Neural cell (in vitro differentiated cells): ENCODE results near the gene NAT9. TPM values are rescaled to one million over a fixed set of nuclear protein-coding genes. Genes with fewer than 3 reads are reported as not detected.

Experiments
- H2AFZ ChIP-seq: fragments of 200-600, 300-800 bp; sonication (generic), shearing (Covaris generic); 2 replicates; pipeline ENCODE4 v1.6.0; 2014; ENCODE audit warnings: low read depth, mild to moderate bottlenecking, antibody characterized with exemption, low read length, moderate library complexity
- H3F3A ChIP-seq: fragments of 200-600 bp; shearing (Covaris generic); 2 replicates; pipeline ENCODE4 v1.6.1; 2016; ENCODE audit warnings: mild to moderate bottlenecking, moderate library complexity, mixed read lengths, antibody characterized with exemption, low read length; ENCODE audit not compliant: insufficient read depth, poor library complexity, severe bottlenecking
- H3K27ac ChIP-seq: fragments of 200-600, 300-800 bp; sonication (generic), shearing (Covaris generic); 2 replicates; pipeline ENCODE4 v1.5.1; 2014; ENCODE audit warnings: mild to moderate bottlenecking, low read length, moderate library complexity
- H3K27me3 ChIP-seq: fragments of 300-800, 200-600 bp; sonication (generic), shearing (Covaris generic); 2 replicates; pipeline ENCODE4 v1.6.0; 2014; ENCODE audit warnings: mild to moderate bottlenecking, low read depth, low read length, moderate library complexity; ENCODE audit not compliant: insufficient read depth
- H3K36me3 ChIP-seq: fragments of 300-800, 200-600 bp; sonication (generic), shearing (Covaris generic); 2 replicates; pipeline ENCODE4 v1.5.1; 2014; ENCODE audit warnings: mild to moderate bottlenecking, antibody characterized with exemption, low read length, moderate library complexity; ENCODE audit not compliant: insufficient read depth
- H3K4me2 ChIP-seq: fragments of 300-800, 200-600 bp; sonication (generic), shearing (Covaris generic); 2 replicates; pipeline ENCODE4 v1.6.0; 2014; ENCODE audit warnings: mild to moderate bottlenecking, low read length
- H3K4me3 ChIP-seq: fragments of 300-800, 200-600 bp; sonication (generic), shearing (Covaris generic); 2 replicates; pipeline ENCODE4 v1.5.1; 2014; ENCODE audit warnings: mild to moderate bottlenecking, low read length, moderate library complexity
- H3K79me2 ChIP-seq: fragments of 200-600 bp; shearing (Covaris generic); replicated peaks from 2 replicates; pipeline ENCODE4 v1.6.0; 2014; ENCODE audit warnings: mild to moderate bottlenecking, low read length, moderate library complexity; ENCODE audit not compliant: insufficient read depth
- H3K9ac ChIP-seq: fragments of 300-800, 200-600 bp; sonication (generic), shearing (Covaris generic); 2 replicates; pipeline ENCODE4 v1.6.1; 2016; ENCODE audit warnings: mild to moderate bottlenecking, low read length, mixed read lengths
- H3K9me2 ChIP-seq: fragments of 200-600 bp; shearing (Covaris generic); 2 replicates; pipeline ENCODE4 v1.6.1; 2016; ENCODE audit warnings: mild to moderate bottlenecking, low read length, mixed read lengths; ENCODE audit not compliant: insufficient read depth
- H3K9me3 ChIP-seq: fragments of 200-600, 300-800 bp; sonication (generic), shearing (Covaris generic); 2 replicates; pipeline ENCODE4 v1.6.1; 2016; ENCODE audit warnings: mild to moderate bottlenecking, mixed run types, low read length, moderate library complexity, mixed read lengths
- H4K20me1 ChIP-seq: fragments of 200-600 bp; shearing (Covaris generic); 2 replicates; pipeline ENCODE4 v1.6.1; 2016; ENCODE audit warnings: mild to moderate bottlenecking, mixed run types; ENCODE audit not compliant: insufficient read depth
- EP300 ChIP-seq: fragments of 450-650 bp; conservative IDR thresholded peaks from 2 replicates; pipeline ENCODE4 v1.6.1; 2014; ENCODE audit warnings: antibody characterized with exemption, mild to moderate bottlenecking, moderate library complexity; ENCODE audit not compliant: poor library complexity, severe bottlenecking
- EZH2 ChIP-seq: fragments of 200-600, 300-800 bp; shearing (Covaris generic), sonication (generic); IDR thresholded peaks from 2 replicates; pipeline ENCODE4 v1.6.1; 2014; ENCODE audit warnings: antibody characterized with exemption, low read length, borderline replicate concordance, mild to moderate bottlenecking; ENCODE audit not compliant: insufficient read depth, poor library complexity, severe bottlenecking
- MXI1 ChIP-seq: fragments of 450-650 bp; conservative IDR thresholded peaks from 2 replicates; pipeline ENCODE4 v1.6.1; 2014; ENCODE audit warnings: antibody characterized with exemption, mild to moderate bottlenecking; ENCODE audit not compliant: poor library complexity, severe bottlenecking
- POLR2AphosphoS5 ChIP-seq: IDR thresholded peaks from 2 replicates; pipeline ENCODE4 v1.6.1; 2012
- RAD21 ChIP-seq: fragments of 450-650 bp; conservative IDR thresholded peaks from 2 replicates; pipeline ENCODE4 v1.6.1; 2014; ENCODE audit warnings: antibody characterized with exemption, mild to moderate bottlenecking, moderate library complexity
- SMC3 ChIP-seq: fragments of 450-650 bp; conservative IDR thresholded peaks from 2 replicates; pipeline ENCODE4 v1.6.1; 2014; ENCODE audit warnings: antibody characterized with exemption, mild to moderate bottlenecking, moderate library complexity; ENCODE audit not compliant: poor library complexity
- TAF1 ChIP-seq: IDR thresholded peaks from 2 replicates; pipeline ENCODE4 v1.6.1; 2012; ENCODE audit warnings: low read depth
- polyA plus RNA-seq: library from polyadenylated mRNA; depleted of rRNA; stranded (reverse); fragments of >200 nt; gene quantifications from 2 replicates; pipeline ENCODE4 v1.2.3, GENCODE V29; 2014
- TF ChIP-seq, protein P1 (sequence below): IDR thresholded peaks from 2 replicates; pipeline ENCODE4 v1.6.1; 2012; ENCODE audit warnings: borderline replicate concordance
- TF ChIP-seq, protein P2 (sequence below): fragments of 450-650 bp; IDR thresholded peaks from 2 replicates; pipeline ENCODE4 v1.5.1; 2014; ENCODE audit warnings: antibody characterized with exemption, mild to moderate bottlenecking, moderate library complexity; ENCODE audit not compliant: poor library complexity, severe bottlenecking

The NAT9 gene
- polyA plus RNA-seq, 1 donor from 2014 or later = 243 TPM

DNA sequence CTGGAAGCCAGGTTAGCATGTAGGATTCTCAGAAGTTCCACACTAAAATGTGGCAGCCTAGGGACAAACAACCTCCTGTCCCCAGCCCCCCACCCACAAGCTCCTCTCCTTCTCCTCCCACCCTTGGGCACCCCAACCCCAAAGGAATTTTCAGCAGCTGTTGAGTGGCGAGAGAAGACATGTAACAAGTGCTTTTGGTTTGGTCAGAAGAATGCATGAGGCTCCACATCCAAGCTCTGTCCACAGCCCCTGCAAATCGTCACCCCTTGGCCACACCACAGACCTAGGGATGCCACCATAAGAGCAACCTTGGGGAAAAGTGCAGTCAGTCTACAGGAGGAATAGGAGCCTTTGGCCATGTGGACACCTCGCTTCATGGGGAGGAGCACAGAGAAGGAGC lies 51.0 kb downstream of the NAT9 start:
- Histone ChIP-seq H3K27me3 (no peaks in the 10 kb centered on the region), H3K9me2 (no peaks in the 10 kb centered on the region), H3K79me2 (no peaks in the 10 kb centered on the region), H3K4me3 (no peak overlapping the region), H3K9ac (no peak overlapping the region), H3K4me2 (no peak overlapping the region), H3F3A (no peaks in the 10 kb centered on the region), H3K27ac (no peak overlapping the region), H4K20me1 (no peaks in the 10 kb centered on the region), H3K9me3 (no peaks in the 10 kb centered on the region), H2AFZ (no peak overlapping the region), H3K36me3 (no peaks in the 10 kb centered on the region)
- TF ChIP-seq RAD21 = no peak
- TF ChIP-seq EZH2 = no peak

DNA sequence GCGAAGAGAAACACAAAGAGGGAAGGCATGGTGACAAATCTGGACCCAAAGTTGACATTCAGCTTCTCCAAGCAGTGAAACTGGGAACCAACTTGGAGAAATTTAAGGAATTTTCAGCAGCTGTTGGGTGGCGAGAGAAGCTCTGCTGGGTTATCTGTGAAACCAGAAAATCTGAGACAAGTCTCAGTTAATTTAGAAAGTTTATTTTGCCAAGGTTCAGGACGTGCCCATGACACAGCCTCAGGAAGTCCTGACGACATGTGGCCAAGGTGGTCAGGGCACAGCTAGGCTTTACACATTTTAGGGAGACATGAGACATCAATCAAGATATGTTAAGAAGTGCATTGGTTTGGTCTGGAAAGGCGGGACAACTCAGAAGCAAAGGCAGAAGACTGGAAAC lies 52.3 kb downstream of the NAT9 start:
- Histone ChIP-seq H3K27me3 (no peaks in the 10 kb centered on the region), H3K9me3 (no peaks in the 10 kb centered on the region), H2AFZ (no peak overlapping the region), H3K36me3 (no peaks in the 10 kb centered on the region), H3F3A (no peaks in the 10 kb centered on the region), H3K27ac (no peak overlapping the region), H3K9ac (no peak overlapping the region), H4K20me1 (no peaks in the 10 kb centered on the region), H3K9me2 (no peaks in the 10 kb centered on the region), H3K4me3 (no peak overlapping the region), H3K4me2 (no peak overlapping the region), H3K79me2 (no peaks in the 10 kb centered on the region)
- no peak for TF ChIP-seq RAD21
- TF ChIP-seq EP300 = no peak
- TF ChIP-seq, protein P1, sequence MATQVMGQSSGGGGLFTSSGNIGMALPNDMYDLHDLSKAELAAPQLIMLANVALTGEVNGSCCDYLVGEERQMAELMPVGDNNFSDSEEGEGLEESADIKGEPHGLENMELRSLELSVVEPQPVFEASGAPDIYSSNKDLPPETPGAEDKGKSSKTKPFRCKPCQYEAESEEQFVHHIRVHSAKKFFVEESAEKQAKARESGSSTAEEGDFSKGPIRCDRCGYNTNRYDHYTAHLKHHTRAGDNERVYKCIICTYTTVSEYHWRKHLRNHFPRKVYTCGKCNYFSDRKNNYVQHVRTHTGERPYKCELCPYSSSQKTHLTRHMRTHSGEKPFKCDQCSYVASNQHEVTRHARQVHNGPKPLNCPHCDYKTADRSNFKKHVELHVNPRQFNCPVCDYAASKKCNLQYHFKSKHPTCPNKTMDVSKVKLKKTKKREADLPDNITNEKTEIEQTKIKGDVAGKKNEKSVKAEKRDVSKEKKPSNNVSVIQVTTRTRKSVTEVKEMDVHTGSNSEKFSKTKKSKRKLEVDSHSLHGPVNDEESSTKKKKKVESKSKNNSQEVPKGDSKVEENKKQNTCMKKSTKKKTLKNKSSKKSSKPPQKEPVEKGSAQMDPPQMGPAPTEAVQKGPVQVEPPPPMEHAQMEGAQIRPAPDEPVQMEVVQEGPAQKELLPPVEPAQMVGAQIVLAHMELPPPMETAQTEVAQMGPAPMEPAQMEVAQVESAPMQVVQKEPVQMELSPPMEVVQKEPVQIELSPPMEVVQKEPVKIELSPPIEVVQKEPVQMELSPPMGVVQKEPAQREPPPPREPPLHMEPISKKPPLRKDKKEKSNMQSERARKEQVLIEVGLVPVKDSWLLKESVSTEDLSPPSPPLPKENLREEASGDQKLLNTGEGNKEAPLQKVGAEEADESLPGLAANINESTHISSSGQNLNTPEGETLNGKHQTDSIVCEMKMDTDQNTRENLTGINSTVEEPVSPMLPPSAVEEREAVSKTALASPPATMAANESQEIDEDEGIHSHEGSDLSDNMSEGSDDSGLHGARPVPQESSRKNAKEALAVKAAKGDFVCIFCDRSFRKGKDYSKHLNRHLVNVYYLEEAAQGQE = no peak
- TF ChIP-seq, protein P2, sequence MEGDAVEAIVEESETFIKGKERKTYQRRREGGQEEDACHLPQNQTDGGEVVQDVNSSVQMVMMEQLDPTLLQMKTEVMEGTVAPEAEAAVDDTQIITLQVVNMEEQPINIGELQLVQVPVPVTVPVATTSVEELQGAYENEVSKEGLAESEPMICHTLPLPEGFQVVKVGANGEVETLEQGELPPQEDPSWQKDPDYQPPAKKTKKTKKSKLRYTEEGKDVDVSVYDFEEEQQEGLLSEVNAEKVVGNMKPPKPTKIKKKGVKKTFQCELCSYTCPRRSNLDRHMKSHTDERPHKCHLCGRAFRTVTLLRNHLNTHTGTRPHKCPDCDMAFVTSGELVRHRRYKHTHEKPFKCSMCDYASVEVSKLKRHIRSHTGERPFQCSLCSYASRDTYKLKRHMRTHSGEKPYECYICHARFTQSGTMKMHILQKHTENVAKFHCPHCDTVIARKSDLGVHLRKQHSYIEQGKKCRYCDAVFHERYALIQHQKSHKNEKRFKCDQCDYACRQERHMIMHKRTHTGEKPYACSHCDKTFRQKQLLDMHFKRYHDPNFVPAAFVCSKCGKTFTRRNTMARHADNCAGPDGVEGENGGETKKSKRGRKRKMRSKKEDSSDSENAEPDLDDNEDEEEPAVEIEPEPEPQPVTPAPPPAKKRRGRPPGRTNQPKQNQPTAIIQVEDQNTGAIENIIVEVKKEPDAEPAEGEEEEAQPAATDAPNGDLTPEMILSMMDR = no peak
- TF ChIP-seq SMC3 = no peak
- no peak for TF ChIP-seq EZH2
- no peak for TF ChIP-seq MXI1
- no peak for TF ChIP-seq POLR2AphosphoS5
- TF ChIP-seq TAF1 = no peak

DNA sequence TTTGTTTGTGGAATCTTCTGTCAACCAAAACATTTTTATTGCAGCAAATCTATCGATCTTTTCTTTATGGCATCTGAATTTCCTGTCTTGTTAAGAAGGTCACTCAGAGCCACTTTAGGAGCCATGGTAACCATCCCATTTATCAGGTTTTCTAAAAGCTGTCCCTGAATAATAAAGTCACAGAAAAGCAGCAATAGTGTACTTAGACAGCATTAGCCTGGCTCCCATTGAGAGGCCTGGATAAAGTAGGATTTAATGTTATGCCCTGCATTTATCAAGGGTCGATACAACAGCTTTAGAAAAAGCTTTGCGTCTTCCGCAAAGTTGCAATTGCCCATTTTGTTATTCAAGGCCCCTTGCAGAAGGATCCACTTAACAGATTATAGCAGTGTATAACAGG lies 53.4 kb downstream of the NAT9 start:
- no peak overlapping the region for H3K4me2 ChIP-seq
- no peaks in the 10 kb centered on the region for H3K9me2 ChIP-seq
- no peaks in the 10 kb centered on the region for H3K9me3 ChIP-seq
- H3K27me3 ChIP-seq = no peaks in the 10 kb centered on the region
- no peaks in the 10 kb centered on the region for H3K36me3 ChIP-seq
- H3K79me2 ChIP-seq = no peaks in the 10 kb centered on the region
- no peak overlapping the region for H3K9ac ChIP-seq
- no peak for TF ChIP-seq EZH2
- no peak for TF ChIP-seq MXI1
- no peak for TF ChIP-seq TAF1
- TF ChIP-seq SMC3 = no peak
- no peak for TF ChIP-seq POLR2AphosphoS5
- TF ChIP-seq RAD21 = no peak
- TF ChIP-seq, protein P1 = no peak
- TF ChIP-seq, protein P2 = no peak
- TF ChIP-seq EP300 = no peak
- H3K4me3 ChIP-seq = no peak overlapping the region
- no peak overlapping the region for H2AFZ ChIP-seq
- no peaks in the 10 kb centered on the region for H4K20me1 ChIP-seq
- H3K27ac ChIP-seq = no peak overlapping the region
- H3F3A ChIP-seq = no peaks in the 10 kb centered on the region
